PC-9 (cell line): Measurements from ENCODE around the gene MRPL28. TPM values are rescaled to one million over a fixed set of nuclear protein-coding genes. Genes with fewer than 3 reads are reported as not detected.

ENCODE experiments used
- BruUV-seq: library from RNA; stranded (reverse); fragments of 400-500 nt; replicated peaks from 2 replicates; lab custom pipeline; 2021; lab: Mats Ljungman, UMichigan
- CTCF ChIA-PET: fragments of 300-600 bp; sonication (Branson Sonifier 250); formaldehyde crosslinking; loops from one replicate; lab custom pipeline; 2022; ENCODE audit warnings: antibody characterized with exemption; lab: Charles Lee
- POLR2A ChIA-PET: fragments of 300-600 bp; sonication (Branson Sonifier 250); formaldehyde crosslinking; loops from one replicate; lab custom pipeline; 2022; ENCODE audit warnings: antibody characterized with exemption; ENCODE audit not compliant: unreplicated experiment; lab: Charles Lee
- DNase-seq, 2 experiments: peaks; one replicate each; pipeline versions ENCODE4 v3.0.0 to v3.0.0-alpha.2; 2015 to 2022; ENCODE audit warnings: mixed read lengths in 1 of 2
- H2AFZ ChIP-seq: fragments of 200-600 bp; sonication (generic); 2 replicates; pipeline ENCODE4 v1.8.1; 2017; ENCODE audit warnings: antibody characterized with exemption
- H3F3A ChIP-seq: fragments of 200-600 bp; sonication (generic); 2 replicates; pipeline ENCODE4 v1.8.1; 2017; ENCODE audit warnings: antibody characterized with exemption, mild to moderate bottlenecking, low read depth; ENCODE audit not compliant: insufficient read depth
- H3K27ac ChIP-seq: fragments of 200-600 bp; sonication (generic); 2 replicates; pipeline ENCODE4 v1.6.1; 2016; ENCODE audit warnings: mixed run types
- H3K27me3 ChIP-seq: fragments of 200-600 bp; sonication (generic); 2 replicates; pipeline ENCODE4 v1.6.1; 2016; ENCODE audit warnings: low read depth, mixed run types; ENCODE audit not compliant: insufficient read depth
- H3K36me3 ChIP-seq: fragments of 200-600 bp; sonication (generic); 2 replicates; pipeline ENCODE4 v1.6.1; 2016; ENCODE audit warnings: low read depth, mixed run types
- H3K4me1 ChIP-seq: fragments of 200-600 bp; sonication (generic); replicated peaks from 2 replicates; pipeline ENCODE4 v1.6.1; 2016; ENCODE audit warnings: mixed run types; ENCODE audit not compliant: insufficient read depth
- H3K4me2 ChIP-seq: fragments of 200-600 bp; sonication (generic); 2 replicates; pipeline ENCODE4 v1.6.1; 2017; ENCODE audit warnings: mixed run types
- H3K4me3 ChIP-seq: fragments of 200-600 bp; sonication (generic); 2 replicates; pipeline ENCODE4 v1.6.1; 2016; ENCODE audit warnings: mixed run types
- H3K79me2 ChIP-seq: fragments of 200-600 bp; sonication (generic); 2 replicates; pipeline ENCODE4 v1.6.1; 2017; ENCODE audit warnings: low read depth, mixed run types
- H3K9me2 ChIP-seq: fragments of 200-600 bp; sonication (generic); 2 replicates; pipeline ENCODE4 v1.8.1; 2017; ENCODE audit warnings: mild to moderate bottlenecking; ENCODE audit not compliant: insufficient read depth
- H3K9me3 ChIP-seq: fragments of 200-600 bp; sonication (generic); 2 replicates; pipeline ENCODE4 v1.8.1; 2016; ENCODE audit warnings: low read depth; ENCODE audit not compliant: insufficient read depth
- H4K20me1 ChIP-seq: fragments of 200-600 bp; sonication (generic); 2 replicates; pipeline ENCODE4 v1.8.1; 2017; ENCODE audit not compliant: insufficient read depth
- CTCF ChIP-seq: fragments of 200-600 bp; sonication (generic); conservative IDR thresholded peaks from 2 replicates; pipeline ENCODE4 v1.6.1; 2017; ENCODE audit warnings: mixed run types, antibody characterized with exemption, mild to moderate bottlenecking, moderate library complexity
- EZH2 ChIP-seq: fragments of 200-600 bp; sonication (generic); IDR thresholded peaks from 2 replicates; pipeline ENCODE4 v1.8.0; 2017; ENCODE audit warnings: antibody characterized with exemption, low read depth
- intact Hi-C: fragments of 100-400 bp; cut with micrococcal nuclease; formaldehyde crosslinking; loops from one replicate; pipeline ENCODE4 v1.10.0; 2022; ENCODE audit not compliant: unreplicated experiment
- total RNA-seq: library from RNA; stranded (reverse); gene quantifications from 2 replicates; pipeline ENCODE4 v1.2.3, GENCODE V29; 2021

Gene MRPL28
- total RNA-seq, 1 experiment from 2014 or later, result 150 TPM

DNA sequence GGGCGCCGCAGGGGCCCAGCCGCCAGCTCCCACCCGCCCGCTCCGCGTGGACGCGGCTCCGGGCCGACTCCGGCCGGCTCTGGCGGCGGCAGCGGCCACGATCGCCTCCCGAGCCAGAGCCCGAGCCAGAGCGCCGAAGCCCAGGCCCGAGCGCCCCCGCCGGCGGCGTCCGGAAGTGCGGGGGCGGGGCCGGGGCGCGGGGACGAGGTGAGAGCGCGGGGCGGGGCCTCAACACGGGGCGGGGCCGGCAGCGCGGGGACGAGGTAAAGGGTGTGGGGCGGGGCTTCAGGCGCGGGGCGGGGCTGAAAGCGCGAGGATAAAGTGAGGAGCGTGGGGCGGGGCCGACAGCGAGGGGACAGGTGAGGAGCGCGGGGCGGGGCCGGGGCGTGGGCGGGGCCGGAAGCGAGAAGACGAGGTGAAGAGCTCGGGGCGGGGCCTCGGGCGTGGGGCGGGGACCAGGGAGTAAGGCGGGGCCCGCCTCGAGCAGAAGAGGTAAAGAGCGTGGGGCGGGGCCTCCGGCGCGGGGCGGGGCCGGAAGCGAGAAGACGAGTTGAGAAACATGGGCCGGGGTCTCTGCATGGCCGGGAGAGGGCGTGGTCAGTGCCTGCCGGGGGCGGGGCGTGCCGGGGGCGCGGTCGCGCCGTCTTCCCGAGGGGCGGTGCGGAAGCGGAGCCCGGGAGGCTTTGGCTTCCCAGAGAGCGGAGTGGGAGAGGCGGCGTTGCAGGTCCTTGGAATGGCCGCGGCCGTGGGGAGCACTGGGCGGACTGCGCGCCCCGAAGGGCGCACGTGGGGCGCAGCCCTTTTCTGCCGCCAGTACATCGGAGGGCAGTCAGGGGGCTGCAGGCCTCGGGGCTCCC lies 17.6 kb downstream of the MRPL28 start, which contains the start of gene AXIN1:
Gene AXIN1, minus strand, starts transcription at position 177 of the 857 bp plus-strand sequence. CDS start 5,698 bp downstream, outside the sequence.
- H3K4me2 ChIP-seq, result peak within 1 kb of the TSS; percentile 91
- H3K9me2 ChIP-seq, result no peaks in the 10 kb centered on the region
- intact Hi-C loops, result loop anchor here (1.0 to 2.0 kb wide), 2 partner anchors 36 to 118 kb away; partner anchors contain the start of gene FAM234A
- no peak within 1 kb of the TSS for H3K27ac ChIP-seq
- no TSS peak for BruUV-seq
- peak; percentile 89 to 100 for DNase-seq
- H3F3A ChIP-seq, result peaks cover 5% of the 10 kb centered on the region; the same call in 1 of the 2 replicates
- 0 out of 2 replicates have a peak, but pooled peaks cover 5% of the 10 kb centered on the region for H3K4me1 ChIP-seq
- no peak for TF ChIP-seq EZH2
- no peak for TF ChIP-seq CTCF
- H3K9me3 ChIP-seq, result no peaks in the 10 kb centered on the region
- POLR2A ChIA-PET, result interaction anchor here (0.5 to 1.3 kb wide), 21 partner anchors 18 to 1326 kb away, joined by 3 to 30 read pairs (median 5); partner anchors contain the start of genes LUC7L and NPRL3
- peaks cover 39% of the 10 kb centered on the region for H3K79me2 ChIP-seq
- peaks cover 5% of the 10 kb centered on the region for H4K20me1 ChIP-seq
- H2AFZ ChIP-seq, result peak within 1 kb of the TSS; percentile 82
- H3K27me3 ChIP-seq, result no peaks in the 10 kb centered on the region
- H3K4me3 ChIP-seq, result peak within 1 kb of the TSS; percentile 93
- CTCF ChIA-PET, result interaction anchor here (0.5 to 1.0 kb wide), 18 partner anchors 13 to 539 kb away, joined by 3 to 24 read pairs (median 4); no protein-coding TSS in a partner anchor
- no peaks in the 10 kb centered on the region for H3K36me3 ChIP-seq

- Histone ChIP-seq H3K9me2 (no peaks in the 10 kb centered on the region), H3K4me3 (peak overlapping the region; percentile 93), H3F3A (peaks cover 5% of the 10 kb centered on the region; the same call in 1 of the 2 replicates), H3K9me3 (no peaks in the 10 kb centered on the region), H2AFZ (peak overlapping the region; percentile 82; the same call in 1 of the 2 replicates), H3K4me1 (0 out of 2 replicates have a peak, but pooled peaks cover 5% of the 10 kb centered on the region), H3K79me2 (peaks cover 47% of the 10 kb centered on the region), H4K20me1 (peaks cover 11% of the 10 kb centered on the region), H3K27me3 (no peaks in the 10 kb centered on the region), H3K27ac (no peak overlapping the region), H3K36me3 (0 out of 2 replicates have a peak, but pooled peaks cover 5% of the 10 kb centered on the region), H3K4me2 (peak overlapping the region; percentile 88)
- ChIA-PET CTCF (interaction anchor here (0.5 to 1.0 kb wide), 6 partner anchors 99 to 307 kb away, joined by 3 to 14 read pairs (median 4); no protein-coding TSS in a partner anchor), POLR2A (interaction anchor here (0.6 to 1.3 kb wide), 4 partner anchors 79 to 282 kb away, joined by 6 to 30 read pairs (median 9); partner anchors contain the start of gene LUC7L)
- no TSS peak for BruUV-seq
- DNase-seq, result no peak
- intact Hi-C loops, result loop anchor here (1.0 to 2.0 kb wide), 2 partner anchors 36 to 117 kb away; partner anchors contain the start of gene FAM234A
- TF ChIP-seq CTCF, result no peak
- no peak for TF ChIP-seq EZH2
Measured at GRCh38 chr16:351804-352520, 18.4 kb downstream of the MRPL28 start.

DNA sequence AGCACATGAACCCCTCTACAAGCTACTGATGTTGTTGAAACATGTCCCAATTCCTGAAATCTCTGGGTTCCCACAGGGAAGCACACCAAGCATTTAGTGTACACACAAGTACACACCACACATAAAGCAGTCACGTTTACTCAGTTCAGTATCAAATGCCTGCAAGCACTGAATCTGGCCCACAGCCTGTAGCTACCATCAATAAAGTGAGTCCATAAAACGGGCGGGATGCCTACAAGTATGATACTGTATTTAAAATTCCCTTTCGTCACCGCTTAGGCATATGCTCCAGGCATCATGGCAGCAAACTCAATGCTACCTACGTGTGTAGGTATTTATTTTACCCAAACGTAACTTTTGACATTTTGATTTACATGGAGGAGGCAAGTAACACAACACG lies 20.1 kb downstream of the MRPL28 start:
- Histone ChIP-seq H3K27ac (no peak overlapping the region), H3K79me2 (peaks cover 65% of the 10 kb centered on the region), H3K27me3 (no peaks in the 10 kb centered on the region), H2AFZ (no peak overlapping the region), H3K9me2 (no peaks in the 10 kb centered on the region), H3F3A (peaks cover 5% of the 10 kb centered on the region; the same call in 1 of the 2 replicates), H4K20me1 (peaks cover 21% of the 10 kb centered on the region), H3K4me1 (0 out of 2 replicates have a peak, but pooled peaks cover 5% of the 10 kb centered on the region), H3K4me3 (no peak overlapping the region), H3K36me3 (0 out of 2 replicates have a peak, but pooled peaks cover 5% of the 10 kb centered on the region), H3K4me2 (no peak overlapping the region), H3K9me3 (no peaks in the 10 kb centered on the region)
- intact Hi-C loops, result no loop called here
- TF ChIP-seq EZH2, result no peak
- TF ChIP-seq CTCF, result no peak
- POLR2A ChIA-PET, result no interaction called here
- no TSS peak for BruUV-seq
- no peak for DNase-seq
- CTCF ChIA-PET, result no interaction called here
